GM12801 (cell line): ENCODE results near the gene PARD3B.

Source experiments
- TF ChIP-seq, protein P1 (sequence below): IDR thresholded peaks from one replicate; pipeline ENCODE4 v1.5.1; 2011; ENCODE audit warnings: control low read depth; ENCODE audit not compliant: insufficient read length; ENCODE audit errors: extremely low read depth

PARD3B gene

DNA sequence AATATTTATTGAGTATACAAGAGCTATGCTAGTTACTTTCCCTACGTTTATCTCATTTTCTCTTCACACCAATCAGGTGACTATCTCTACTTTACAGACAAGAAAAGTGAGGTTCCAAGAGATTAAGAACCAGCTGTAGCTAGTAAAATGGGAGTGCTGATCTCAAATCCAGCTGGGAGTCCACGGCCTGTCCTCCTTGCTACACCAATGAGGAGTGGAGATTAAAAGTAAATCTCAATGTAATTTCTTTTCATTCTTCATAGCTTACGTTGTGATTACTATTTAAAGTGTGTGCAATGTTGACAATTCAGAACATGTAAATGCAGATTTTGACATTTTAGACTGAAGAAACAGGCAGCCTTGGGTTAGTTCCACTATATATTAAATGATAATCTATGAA lies 1083.1 kb downstream of the PARD3B start:
- TF ChIP-seq, protein P1, sequence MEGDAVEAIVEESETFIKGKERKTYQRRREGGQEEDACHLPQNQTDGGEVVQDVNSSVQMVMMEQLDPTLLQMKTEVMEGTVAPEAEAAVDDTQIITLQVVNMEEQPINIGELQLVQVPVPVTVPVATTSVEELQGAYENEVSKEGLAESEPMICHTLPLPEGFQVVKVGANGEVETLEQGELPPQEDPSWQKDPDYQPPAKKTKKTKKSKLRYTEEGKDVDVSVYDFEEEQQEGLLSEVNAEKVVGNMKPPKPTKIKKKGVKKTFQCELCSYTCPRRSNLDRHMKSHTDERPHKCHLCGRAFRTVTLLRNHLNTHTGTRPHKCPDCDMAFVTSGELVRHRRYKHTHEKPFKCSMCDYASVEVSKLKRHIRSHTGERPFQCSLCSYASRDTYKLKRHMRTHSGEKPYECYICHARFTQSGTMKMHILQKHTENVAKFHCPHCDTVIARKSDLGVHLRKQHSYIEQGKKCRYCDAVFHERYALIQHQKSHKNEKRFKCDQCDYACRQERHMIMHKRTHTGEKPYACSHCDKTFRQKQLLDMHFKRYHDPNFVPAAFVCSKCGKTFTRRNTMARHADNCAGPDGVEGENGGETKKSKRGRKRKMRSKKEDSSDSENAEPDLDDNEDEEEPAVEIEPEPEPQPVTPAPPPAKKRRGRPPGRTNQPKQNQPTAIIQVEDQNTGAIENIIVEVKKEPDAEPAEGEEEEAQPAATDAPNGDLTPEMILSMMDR: no peak

DNA sequence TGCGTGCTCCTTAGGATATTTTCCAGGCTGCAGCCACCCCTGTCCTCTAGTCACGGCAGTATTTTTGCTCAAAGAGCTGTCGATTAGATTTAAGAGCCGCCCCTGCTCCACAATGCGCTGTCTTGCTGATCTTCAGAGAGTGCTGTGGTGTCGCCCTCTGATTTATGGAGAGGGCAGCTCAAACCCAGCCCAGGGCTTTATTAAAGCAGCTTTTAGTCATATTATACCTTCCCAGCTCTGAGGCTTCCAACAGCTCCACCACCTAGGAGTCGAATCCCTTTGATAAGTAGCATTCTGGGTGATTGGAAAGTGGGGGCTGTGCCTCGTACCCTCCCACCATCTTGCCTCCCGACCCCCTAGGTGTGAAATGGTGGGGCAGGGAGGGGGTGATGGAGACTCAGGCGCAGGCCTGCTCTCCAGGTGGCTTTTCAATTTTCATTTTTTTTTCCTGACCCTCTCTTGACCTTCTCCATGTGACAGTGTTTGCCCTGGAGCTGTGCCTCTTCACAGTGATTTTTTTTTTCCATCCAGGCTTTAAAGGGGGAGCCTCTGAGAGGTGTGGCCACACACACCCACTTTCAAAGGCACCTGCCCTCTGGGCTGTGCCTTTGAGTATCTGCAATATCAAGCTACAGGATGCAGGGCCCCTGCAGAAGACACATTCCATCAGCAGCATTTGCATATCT lies 1084.0 kb downstream of the PARD3B start:
- TF ChIP-seq, protein P1: no peak

DNA sequence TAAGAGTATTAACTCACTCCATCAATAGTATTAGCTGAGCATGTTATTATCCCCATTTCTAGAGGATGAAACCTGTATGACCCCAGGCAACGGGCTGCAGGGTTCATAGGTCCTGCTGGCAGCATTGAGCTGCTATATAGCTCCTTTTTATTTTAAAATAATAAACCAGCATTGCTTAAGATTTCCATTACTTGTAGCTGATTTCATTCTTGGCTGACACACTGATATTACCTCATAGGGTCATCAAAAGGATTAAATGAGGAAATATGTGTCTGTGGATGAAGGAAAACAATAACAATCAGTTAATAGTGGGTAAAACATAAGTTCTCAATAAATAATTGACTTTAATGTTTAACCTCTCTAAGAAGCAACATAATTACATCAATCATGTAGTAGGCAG lies 1088.7 kb downstream of the PARD3B start:
- TF ChIP-seq, protein P1: no peak

DNA sequence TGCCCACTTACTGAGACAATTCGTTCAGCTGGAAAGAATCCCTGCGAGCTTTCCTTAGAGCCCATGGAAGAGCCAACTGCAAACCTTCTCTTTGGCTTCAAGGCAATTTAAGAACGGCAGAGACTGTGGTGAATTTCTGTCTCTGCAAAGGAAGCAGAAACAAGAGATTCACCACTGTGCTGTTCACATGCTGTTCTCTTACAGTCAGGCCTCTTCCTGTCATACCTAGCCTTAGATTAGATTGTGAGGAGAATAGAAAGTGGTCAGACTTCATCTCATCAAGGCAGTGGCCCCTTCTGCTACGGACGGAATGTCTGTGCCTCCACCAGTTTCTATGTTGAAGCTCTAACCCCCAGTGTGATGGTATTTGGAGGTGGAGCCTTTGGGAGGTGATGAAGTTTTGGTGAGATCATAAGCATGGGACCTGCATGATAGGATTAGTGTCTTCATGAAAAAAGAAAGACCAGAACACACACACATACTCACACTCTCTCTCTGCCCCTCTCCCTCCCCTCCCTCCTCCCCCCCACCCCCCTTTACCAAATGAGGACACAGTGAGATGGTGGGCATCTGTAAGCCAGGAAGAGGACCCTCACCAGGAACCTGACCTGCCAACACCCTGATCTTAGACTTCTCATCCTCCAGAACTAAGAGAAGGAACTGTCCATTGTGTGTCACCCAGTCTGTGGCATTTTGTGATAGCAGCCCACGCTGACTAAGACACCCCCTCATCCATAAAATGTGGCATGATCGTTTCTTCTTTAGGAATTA lies 1091.5 kb downstream of the PARD3B start:
- TF ChIP-seq, protein P1: no peak

DNA sequence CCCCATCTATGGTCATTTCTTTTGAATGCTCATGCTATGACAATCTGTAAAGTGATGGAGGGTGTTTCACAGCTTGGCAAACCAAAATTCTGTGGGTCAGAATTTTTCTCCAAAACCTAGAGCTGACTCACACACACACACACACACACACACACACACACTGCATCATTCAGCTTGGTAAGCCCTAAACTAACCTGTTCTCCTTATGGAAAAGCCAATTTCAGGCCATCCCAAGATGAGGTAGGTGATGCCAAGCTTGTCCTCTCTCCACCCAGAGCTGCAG lies 1092.0 kb downstream of the PARD3B start:
- TF ChIP-seq, protein P1: no peak

DNA sequence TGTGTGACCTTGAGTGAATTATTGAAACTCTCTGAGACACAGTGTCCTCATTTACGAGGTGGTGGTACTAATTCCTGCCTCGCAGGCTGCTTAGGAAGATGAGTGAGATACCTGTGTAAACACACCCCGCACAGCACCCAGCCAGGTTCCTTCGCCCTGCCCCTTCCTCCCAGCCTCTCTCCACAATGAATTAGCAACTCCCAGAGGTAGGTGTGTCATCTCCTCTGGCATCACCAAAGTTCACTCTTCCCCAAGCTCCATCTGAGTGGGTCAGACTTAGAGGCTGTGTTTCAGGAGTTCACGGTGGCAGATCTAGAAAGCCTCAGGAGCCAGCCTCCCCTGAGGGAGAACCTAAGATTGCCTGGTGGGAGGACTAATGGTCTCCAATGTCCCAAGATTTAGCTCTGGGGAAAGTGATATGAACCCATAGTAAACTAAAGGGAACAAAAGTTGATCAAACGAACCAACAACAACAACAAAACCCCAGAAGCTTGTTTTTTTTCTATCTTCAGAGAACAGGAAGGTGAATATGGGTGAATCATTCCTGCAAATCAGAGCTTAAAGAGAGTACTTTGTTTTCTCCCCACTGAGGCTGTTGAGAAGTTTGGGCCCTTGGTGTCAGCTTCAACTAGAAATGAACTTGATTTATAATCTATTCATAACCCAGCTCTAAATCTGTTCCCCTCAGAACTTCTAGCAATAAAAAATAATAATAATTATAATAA lies 1092.7 kb downstream of the PARD3B start:
- TF ChIP-seq, protein P1: no peak

DNA sequence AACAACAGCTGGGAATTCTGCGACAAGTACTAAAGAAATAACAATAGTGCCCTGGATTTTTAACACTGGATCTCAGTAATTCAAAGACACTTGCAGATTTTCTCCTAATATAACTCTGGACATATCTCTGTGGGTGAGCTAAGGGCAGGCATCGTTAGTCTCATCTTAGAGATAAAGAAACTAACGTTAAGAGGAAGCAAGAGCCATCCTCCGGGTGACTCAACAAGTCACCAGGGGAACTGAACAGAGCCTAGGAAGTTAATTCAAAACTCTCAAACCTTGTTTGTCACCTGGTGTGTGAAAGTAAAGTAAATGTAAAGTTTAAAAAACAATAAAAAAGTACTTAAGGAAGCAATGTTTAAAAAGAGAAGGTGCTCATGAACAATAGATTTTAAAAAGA lies 1095.4 kb downstream of the PARD3B start:
- TF ChIP-seq, protein P1: no peak
